Osteocyte (in vitro differentiated cells): Measurements from ENCODE around the gene TMEM266. TPM values are rescaled to one million over a fixed set of nuclear protein-coding genes. Genes with fewer than 3 reads are reported as not detected.
A peak's percentile ranks its signal among the peaks of the same experiment; 100 is the strongest.
"Not testable (repeated sequence)": the region's sequence is repeated elsewhere in the genome, so short reads cannot be mapped to it uniquely, and the experiment has no call there.

ENCODE experiments used
- DNase-seq: peaks from one replicate; pipeline ENCODE4 v3.0.0; 2021; ENCODE audit warnings: mixed read lengths; ENCODE audit not compliant: unreplicated experiment; ENCODE audit errors: extremely low spot score
- H3K27ac Mint-ChIP-seq: one replicate; pipeline ENCODE4 v1.8.0; 2021; ENCODE audit warnings: mild to moderate bottlenecking, mixed read lengths; ENCODE audit not compliant: unreplicated experiment
- H3K27me3 Mint-ChIP-seq: one replicate; pipeline ENCODE4 v1.8.0; 2021; ENCODE audit warnings: mixed read lengths; ENCODE audit not compliant: unreplicated experiment
- H3K36me3 Mint-ChIP-seq: one replicate; pipeline ENCODE4 v1.8.0; 2021; ENCODE audit warnings: mixed read lengths; ENCODE audit not compliant: unreplicated experiment
- H3K4me1 Mint-ChIP-seq: one replicate; pipeline ENCODE4 v1.8.0; 2021; ENCODE audit warnings: mixed read lengths; ENCODE audit not compliant: unreplicated experiment
- H3K4me3 Mint-ChIP-seq: one replicate; pipeline ENCODE4 v1.8.0; 2021; ENCODE audit warnings: mild to moderate bottlenecking, moderate library complexity, mixed read lengths; ENCODE audit not compliant: unreplicated experiment
- H3K9me3 Mint-ChIP-seq: one replicate; pipeline ENCODE4 v1.8.0; 2021; ENCODE audit warnings: mixed read lengths; ENCODE audit not compliant: unreplicated experiment
- long read RNA-seq: library from polyadenylated mRNA; unstranded; transcript quantifications from one replicate; pipeline ENCODE4 v2.0.0, GENCODE V29; 2021
- total RNA-seq: library from RNA; stranded (reverse); gene quantifications from 2 replicates; pipeline ENCODE4 v1.2.1, GENCODE V29; 2021
- TF ChIP-seq, protein P1 (sequence below): fragments of 200-600 bp; sonication (generic); IDR thresholded peaks from 2 replicates; pipeline ENCODE4 v1.5.0; 2021; ENCODE audit warnings: antibody characterized with exemption, mild to moderate bottlenecking, moderate library complexity

The TMEM266 gene, protein sequence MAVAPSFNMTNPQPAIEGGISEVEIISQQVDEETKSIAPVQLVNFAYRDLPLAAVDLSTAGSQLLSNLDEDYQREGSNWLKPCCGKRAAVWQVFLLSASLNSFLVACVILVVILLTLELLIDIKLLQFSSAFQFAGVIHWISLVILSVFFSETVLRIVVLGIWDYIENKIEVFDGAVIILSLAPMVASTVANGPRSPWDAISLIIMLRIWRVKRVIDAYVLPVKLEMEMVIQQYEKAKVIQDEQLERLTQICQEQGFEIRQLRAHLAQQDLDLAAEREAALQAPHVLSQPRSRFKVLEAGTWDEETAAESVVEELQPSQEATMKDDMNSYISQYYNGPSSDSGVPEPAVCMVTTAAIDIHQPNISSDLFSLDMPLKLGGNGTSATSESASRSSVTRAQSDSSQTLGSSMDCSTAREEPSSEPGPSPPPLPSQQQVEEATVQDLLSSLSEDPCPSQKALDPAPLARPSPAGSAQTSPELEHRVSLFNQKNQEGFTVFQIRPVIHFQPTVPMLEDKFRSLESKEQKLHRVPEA
- total RNA-seq: not detected in 2 replicates
- long read RNA-seq, partial matches to known transcripts: 0 of 1 reads
- long read RNA-seq, other reads (novel, unspliced or antisense): 1 of 1 reads

DNA sequence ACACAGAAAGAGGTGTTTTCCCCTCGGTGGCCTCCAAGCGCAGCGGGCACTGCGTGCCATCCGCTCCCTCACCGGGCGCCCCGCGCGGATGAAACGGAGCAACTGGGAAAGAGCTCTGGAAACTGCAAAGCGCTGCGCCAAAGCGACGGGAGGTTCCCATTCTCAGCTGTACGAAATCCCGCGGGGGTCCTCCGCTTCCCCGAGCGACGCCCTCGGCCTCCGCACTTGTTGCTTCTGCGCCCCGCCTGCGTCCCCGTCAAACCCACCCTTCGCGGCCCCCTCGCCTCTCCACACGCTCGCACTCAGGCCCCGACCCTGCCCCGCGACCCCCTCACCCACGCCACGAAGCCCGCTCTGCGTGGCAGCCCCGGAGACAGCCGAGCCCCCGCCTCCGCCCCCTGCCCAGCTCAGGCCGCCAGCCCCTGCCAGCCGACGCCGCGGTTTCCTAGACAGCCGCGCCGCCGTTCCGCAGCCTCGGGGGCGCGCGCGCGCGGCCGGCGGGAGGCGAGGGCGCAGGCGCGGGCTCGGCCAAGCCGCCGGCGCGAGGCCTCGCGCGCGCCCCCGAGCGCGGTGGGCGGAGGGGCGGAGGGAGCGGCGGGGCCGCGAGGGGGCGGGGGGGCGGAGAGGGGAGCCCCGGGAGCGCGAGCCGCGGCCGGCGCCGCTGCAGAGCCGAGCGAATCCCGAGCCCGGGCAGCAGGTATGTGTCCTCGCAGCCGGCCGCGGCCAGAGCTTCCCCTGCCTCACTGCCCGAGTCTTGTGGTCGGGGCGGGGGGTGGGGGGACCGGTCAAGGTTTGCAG, at the start of gene TMEM266:
Gene TMEM266, plus strand, starts transcription at position 666 of the 798 bp plus-strand sequence. CDS start 74,279 bp downstream, outside the sequence.
- no peak for DNase-seq
- Mint-ChIP-seq H3K36me3 (no peaks in the 10 kb centered on the region), H3K4me1 (peaks cover 7% of the 10 kb centered on the region), H3K27ac (no peak within 1 kb of the TSS), H3K9me3 (no peaks in the 10 kb centered on the region), H3K27me3 (peaks cover 74% of the 10 kb centered on the region), H3K4me3 (peak within 1 kb of the TSS; percentile 74)
- TF ChIP-seq, protein P1, sequence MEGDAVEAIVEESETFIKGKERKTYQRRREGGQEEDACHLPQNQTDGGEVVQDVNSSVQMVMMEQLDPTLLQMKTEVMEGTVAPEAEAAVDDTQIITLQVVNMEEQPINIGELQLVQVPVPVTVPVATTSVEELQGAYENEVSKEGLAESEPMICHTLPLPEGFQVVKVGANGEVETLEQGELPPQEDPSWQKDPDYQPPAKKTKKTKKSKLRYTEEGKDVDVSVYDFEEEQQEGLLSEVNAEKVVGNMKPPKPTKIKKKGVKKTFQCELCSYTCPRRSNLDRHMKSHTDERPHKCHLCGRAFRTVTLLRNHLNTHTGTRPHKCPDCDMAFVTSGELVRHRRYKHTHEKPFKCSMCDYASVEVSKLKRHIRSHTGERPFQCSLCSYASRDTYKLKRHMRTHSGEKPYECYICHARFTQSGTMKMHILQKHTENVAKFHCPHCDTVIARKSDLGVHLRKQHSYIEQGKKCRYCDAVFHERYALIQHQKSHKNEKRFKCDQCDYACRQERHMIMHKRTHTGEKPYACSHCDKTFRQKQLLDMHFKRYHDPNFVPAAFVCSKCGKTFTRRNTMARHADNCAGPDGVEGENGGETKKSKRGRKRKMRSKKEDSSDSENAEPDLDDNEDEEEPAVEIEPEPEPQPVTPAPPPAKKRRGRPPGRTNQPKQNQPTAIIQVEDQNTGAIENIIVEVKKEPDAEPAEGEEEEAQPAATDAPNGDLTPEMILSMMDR: no peak

DNA sequence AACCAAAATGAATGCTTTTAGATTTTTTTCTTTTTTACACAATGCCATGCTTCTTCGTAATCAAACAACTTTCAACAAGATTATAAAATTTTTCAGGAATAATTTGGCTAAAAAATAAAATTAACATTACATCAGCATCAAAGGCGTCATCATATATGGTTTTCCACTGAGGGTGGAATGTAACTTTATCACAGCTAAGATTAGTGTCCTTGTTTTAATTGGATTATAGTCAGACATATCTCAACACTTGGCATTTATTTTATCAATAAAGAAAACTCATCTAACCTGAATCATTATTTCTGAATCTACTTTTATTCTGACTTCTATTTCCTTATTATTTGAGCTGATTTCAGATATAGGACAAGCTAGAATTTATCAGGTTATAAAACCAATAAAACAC, 49.2 kb upstream of the TMEM266 start:
- Mint-ChIP-seq H3K36me3 (no peaks in the 10 kb centered on the region), H3K27ac (no peak overlapping the region), H3K9me3 (peaks cover 9% of the 10 kb centered on the region), H3K4me3 (no peak overlapping the region), H3K27me3 (peaks cover 69% of the 10 kb centered on the region), H3K4me1 (no peaks in the 10 kb centered on the region)
- no peak for DNase-seq
- TF ChIP-seq, protein P1: no peak

DNA sequence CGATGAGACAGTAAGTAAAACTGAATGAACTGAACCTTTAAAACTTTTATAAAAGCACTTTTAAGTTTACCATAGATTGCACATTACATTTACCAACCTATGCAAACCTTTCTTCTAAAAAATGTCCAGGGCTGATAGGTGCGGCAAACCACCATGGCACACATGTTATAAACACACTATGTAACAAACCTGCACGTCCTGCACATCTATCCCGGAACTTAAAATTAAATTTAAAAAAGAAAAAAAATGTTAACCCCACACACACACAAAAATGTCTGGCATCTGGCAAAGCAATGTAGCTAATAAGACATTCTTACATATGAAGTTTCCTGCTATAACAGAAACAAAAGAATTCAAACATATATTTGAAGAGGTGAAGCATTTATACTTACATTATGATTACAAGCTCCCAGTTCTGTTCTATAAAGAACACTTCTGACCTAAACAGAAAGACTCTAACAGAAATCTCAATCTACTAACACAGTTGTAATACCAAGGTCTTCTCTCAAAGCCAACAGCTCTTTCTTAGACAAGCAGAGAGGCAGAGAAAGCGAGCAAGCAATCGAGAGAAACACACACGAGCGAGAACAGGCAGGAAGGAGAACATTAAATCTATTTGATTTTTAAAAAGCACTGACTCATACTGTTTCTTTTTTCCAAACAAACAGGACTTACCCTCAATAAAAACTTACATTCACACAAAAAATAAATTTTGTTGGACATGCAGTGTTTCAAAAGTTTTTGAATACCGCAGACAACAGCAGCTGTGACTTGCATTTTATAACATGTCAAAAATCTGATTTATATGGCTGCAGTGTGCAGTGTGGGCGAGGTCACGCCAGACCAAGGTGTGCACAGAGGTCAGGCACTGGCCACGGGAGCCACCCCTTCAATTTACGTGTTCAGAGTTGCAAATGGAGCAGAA, 47.9 kb upstream of the TMEM266 start, which contains the start of gene NRG4:
Gene NRG4, minus strand, starts transcription at position 798 of the 925 bp plus-strand sequence. CDS start 1,194 bp downstream, outside the sequence.
- DNase-seq: no peak
- H3K36me3 Mint-ChIP-seq: no peaks in the 10 kb centered on the region
- TF ChIP-seq, protein P1: no peak
- H3K27me3 Mint-ChIP-seq: peaks cover 65% of the 10 kb centered on the region
- peaks cover 16% of the 10 kb centered on the region for H3K9me3 Mint-ChIP-seq
- H3K27ac Mint-ChIP-seq: no peak within 1 kb of the TSS
- H3K4me1 Mint-ChIP-seq: no peaks in the 10 kb centered on the region
- no peak within 1 kb of the TSS for H3K4me3 Mint-ChIP-seq

DNA sequence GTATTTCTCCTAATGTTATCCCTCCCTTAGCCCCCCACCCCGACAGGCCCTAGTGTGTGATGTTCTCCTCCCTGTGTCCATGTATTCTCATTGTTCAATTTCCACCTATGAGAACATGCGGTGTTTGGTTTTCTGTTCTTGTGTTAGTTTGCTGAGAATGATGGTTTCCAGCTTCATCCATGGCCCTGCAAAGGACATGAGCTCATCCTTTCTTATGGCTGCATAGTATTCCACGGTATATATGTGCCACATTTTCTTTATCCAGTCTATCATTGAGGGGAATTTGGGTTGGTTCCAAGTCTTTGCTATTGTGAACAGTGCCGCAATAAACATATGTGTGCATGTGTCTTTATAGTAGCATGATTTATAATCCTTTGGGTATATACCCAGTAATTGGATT, 46.3 kb upstream of the TMEM266 start:
- not testable (repeated sequence) for H3K4me3 Mint-ChIP-seq, H3K36me3 Mint-ChIP-seq, H3K27ac Mint-ChIP-seq, DNase-seq, H3K4me1 Mint-ChIP-seq
- Mint-ChIP-seq H3K9me3 (peaks cover 16% of the 10 kb centered on the region), H3K27me3 (peaks cover 57% of the 10 kb centered on the region)
